Measurements from ENCODE around the gene FGL2.
A peak's percentile ranks its signal among the peaks of the same experiment; 100 is the strongest.
"Not testable (repeated sequence)": the region's sequence is repeated elsewhere in the genome, so short reads cannot be mapped to it uniquely, and the experiment has no call there.

FGL2 gene, protein sequence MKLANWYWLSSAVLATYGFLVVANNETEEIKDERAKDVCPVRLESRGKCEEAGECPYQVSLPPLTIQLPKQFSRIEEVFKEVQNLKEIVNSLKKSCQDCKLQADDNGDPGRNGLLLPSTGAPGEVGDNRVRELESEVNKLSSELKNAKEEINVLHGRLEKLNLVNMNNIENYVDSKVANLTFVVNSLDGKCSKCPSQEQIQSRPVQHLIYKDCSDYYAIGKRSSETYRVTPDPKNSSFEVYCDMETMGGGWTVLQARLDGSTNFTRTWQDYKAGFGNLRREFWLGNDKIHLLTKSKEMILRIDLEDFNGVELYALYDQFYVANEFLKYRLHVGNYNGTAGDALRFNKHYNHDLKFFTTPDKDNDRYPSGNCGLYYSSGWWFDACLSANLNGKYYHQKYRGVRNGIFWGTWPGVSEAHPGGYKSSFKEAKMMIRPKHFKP

DNA sequence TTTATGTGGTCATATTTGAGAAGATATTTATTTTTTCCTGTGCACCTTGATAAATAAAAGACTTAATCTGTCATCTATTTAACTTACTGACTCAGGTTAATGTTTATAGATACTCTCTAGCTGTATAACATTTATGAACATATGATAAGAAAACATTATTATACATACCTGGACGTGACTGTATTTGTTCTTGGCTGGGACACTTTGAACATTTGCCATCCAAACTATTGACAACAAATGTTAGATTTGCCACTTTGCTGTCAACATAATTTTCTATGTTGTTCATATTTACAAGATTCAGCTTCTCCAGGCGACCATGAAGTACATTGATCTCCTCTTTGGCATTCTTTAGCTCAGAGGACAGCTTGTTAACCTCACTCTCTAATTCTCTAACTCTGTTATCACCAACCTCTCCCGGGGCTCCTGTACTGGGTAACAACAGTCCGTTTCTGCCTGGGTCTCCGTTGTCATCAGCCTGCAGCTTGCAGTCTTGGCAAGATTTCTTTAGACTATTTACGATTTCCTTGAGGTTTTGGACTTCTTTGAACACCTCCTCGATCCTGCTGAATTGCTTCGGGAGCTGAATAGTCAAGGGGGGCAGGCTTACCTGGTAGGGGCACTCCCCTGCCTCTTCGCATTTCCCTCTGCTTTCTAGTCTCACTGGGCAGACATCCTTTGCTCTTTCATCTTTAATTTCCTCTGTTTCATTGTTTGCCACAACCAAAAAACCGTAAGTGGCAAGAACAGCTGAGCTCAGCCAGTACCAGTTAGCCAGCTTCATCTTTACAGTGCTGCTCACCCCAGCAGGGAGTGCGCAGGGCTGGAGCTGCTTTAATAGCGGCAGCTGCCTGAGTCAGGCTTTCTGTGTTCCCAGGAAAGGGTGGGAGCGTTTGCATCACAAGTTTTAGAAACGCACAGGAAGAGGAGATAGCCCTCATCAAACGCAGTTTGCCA lies at the start of gene FGL2:
Gene FGL2, minus strand, starts transcription at position 807 of the 954 bp plus-strand sequence. Its CDS starts 26 bp downstream, at position 781.
- peak in 1 of 2 donors; percentile 19 for DNase-seq (ENCODE audit: low read depth in 2 of 2)

DNA sequence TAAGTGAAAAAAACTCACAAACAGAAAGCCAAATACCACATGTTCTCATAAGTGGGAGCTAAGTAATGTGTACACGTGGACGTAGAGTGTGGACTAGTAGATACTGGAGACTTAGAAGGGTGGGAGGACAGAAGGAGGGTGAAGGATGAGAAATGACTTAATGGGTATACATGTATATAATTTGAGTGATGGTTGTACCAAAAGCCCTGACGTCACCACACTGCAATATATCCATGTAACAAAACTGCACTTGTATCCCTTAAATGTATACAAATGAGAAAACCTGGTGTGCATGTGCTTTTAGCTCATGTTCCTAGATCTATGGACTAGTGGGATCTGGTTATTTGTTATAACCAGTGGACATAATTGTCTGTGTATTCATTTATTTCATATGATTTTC lies 48.5 kb upstream of the FGL2 start:
- no peak for DNase-seq (ENCODE audit: low read depth in 2 of 2)

DNA sequence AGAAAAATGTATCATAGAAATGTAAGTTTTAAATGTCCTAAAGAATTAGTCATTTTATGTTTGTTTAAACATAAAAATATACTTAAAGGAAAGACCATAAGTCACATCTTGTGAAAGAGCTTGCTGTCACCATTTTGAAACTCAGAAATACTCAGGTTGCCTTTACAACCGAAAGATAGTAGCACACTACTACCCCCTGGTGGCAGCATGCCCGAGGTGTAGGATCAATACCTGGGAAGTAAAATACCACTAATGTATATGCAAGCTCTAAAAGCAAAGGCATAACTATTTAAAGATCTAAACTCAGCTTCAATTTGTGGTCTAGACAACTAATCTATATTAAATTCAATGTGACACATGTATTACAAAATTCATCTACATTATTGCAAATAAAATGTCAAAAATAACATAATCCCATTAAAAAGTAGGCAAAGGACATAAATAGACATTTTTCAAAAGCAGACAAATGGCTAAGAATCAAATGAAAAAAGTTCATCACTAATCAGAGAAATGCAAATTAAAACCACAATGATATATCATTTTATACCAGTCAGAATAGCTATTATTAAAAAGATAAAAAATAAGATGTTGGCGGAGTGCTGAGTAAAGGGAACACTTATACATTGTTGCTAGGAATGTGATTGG lies 47.7 kb upstream of the FGL2 start:
- DNase-seq (ENCODE audit: low read depth in 2 of 2): peak; percentile 78 to 85

DNA sequence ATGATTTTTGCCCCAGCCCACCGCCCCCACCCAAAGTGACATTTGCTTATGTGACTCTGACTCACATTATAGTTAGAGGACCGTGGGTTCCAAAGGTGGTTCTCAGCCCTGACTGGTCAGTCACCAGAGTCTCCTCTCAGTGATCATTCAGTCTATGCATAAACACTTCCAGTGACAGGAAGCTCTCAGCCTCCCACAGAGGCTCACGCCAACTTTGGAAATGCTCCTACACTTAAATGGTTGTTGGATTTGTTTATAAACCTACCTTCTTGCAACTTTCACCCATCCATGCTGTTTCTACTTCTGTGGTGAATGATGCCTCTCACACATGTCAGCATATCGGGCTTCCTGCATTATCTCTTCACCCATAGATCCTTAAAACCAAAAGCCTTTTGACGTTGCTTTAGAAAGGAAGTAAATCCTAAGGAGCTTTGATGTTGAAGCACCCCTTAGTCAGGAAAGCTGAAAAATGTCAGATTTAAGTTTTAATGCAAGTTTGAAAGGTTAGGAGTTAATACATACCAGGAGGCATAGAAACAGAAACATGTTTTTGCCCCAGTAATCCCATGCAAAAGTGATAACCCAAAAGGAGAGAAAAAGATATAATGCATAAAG lies 46.5 kb upstream of the FGL2 start:
- DNase-seq (ENCODE audit: low read depth in 2 of 2): no peak

DNA sequence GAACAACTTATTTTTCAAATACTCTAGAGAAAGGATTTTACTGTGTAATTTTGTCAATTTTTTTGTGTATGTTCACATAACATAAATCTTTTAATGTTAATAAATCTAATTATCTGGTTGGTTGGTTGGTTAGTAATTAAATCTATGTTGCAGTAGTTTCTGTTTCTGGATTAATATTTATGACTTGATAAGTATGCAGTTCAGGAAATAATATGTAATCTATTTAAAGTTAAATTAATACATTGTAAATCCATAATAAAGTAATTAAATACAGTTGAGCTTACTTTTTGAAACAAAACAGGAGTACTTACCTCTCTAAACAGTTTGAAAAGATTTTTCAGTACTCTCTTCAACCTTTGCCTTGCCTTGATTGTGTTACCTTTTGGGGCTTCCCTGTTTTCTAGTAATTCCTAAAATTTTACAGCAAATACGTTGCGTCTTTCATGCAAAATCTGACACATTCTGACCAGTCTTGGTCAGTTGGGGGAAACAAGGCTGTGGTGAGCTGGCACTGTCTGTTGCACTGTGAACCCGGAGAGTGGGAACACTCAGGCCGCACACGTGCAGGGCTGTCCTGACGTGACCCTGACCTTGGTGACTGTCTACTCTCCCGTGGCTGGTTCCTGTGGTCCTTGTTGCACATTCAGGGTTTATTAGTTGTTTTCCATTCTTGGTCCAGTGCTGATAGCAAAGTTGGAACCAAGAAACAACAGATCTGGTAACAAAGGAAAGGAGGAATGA lies 45.6 kb upstream of the FGL2 start:
- DNase-seq (ENCODE audit: low read depth in 2 of 2): no peak

DNA sequence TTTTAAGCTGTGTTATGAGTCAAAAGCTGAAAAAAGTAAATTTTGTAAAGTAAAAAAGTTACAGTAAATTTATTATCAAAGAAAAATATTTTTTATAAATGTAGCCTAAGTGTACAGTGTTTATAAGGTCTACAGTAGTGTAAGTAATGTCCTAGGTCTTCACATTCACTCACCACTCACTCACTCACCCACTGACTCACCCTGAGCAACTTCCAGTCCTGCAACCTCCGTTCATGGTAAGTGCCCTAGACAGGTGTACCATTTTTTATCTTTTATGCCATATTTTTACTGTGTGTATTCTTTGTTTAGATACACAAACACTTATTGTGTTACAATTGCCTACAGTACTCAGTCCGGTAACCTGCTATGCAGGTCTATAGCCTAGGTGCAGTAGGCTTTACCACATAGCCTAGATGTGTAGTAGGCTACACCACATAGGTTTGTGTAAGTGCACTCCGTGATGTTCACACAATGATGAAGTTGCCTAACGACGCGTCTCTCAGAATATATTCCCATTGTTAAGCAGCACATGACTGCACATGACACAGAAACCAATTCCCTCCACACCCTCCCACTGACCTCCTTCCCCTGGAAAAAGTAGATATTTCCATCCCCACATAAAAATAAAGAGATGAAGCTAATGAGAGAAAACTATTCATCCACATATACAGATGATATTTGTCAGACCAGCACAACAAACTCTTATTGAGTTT lies 44.8 kb upstream of the FGL2 start:
- DNase-seq (ENCODE audit: low read depth in 2 of 2): no peak

DNA sequence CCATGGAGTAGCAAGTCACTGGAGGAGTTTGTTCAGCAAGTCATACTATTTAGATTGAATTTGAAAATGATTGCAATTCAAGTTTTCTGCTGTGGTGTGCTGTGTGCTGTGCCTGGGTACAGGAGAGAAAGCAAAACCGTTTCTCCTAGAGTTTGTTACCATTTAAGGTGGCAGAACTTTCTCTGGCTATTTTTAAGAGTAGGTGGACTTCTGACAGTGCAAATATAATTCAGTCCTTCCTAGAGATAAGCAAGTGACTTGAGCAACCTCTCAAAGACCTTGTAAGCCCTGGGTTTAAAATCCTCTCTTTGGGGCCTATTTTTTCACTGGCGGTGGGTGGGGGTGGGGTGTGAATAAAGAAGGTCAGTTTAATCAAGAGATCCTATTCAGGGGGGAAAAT lies 42.9 kb upstream of the FGL2 start:
- DNase-seq (ENCODE audit: low read depth in 2 of 2): no peak

DNA sequence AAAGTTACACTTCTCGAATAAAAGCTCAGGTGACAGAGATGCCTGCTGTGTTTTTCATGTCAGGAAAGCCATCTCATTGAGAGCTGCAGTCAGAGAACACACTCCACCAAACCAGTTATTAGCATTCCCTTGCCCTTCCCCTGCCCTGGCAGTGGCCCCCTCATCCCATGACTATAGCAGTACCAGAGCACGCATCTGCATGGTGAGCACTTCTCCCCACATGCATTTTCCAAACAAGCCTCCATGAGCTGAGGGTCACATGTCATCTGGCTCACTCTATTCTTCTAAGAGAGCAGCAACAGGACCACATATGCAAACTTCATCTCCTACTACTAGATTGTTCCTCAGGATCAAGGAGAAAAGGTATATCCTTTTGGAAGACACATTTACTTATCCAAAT lies 42.4 kb upstream of the FGL2 start:
- no peak for DNase-seq (ENCODE audit: low read depth in 2 of 2)

DNA sequence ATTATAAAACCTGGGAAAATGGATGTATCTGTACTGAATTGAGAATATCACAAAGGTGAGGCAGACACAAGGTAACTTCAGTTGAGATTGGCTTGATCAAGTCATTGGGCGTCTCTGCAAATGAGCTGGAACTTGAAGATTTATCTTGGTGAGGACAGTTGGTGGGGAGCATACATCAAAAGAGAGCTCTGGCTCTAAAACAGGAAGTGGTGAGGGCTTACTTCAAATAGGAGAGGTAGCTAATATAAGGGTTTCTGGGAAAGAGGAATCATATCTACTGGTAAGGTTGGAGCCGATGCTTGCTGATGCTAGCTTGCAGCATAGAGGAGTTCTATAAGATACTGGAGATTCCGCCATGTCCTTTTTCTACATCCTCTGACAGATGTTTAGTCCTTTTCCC lies 39.9 kb upstream of the FGL2 start:
- no peak for DNase-seq (ENCODE audit: low read depth in 2 of 2)

DNA sequence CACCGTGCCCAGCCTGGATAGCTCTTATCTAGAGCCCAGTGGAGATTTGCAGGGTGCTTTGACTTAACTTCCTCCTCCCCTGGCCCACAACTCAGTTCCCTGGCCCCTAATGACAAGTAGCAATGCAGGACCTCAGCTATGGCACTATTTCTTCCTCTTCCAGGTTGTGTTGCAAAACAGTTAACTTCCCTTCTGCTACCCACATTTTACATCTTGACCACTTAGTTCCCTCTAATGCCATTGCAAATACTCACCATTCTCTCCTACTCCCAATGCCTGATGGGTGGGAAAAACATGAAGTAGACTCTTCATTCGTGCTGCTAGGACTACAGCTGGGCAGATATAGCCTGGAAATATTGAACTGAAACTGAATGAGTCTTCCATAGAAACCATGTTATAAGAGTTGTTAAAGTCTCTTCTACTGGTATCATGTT lies 39.1 kb upstream of the FGL2 start:
- no peak for DNase-seq (ENCODE audit: low read depth in 2 of 2)

DNA sequence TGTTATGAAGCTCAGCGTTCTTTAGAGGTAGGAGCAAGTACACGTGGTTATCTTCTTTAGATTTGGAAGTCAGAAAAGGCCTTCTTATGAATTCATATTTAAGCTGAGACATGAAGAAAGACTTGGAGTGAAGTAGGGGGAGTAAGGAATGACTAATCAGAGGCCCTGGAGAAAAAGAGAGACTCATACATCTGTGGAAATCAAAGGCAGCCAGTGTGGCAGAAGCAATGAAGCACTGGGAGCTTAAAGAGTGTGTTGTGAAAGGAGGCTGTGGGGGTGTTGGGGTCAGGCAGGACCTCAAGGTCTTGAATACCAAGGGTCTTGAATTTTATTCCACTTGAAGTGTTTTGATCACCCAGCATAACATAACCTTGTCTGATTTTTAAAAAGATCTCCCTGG lies 35.7 kb upstream of the FGL2 start:
- no peak for DNase-seq (ENCODE audit: low read depth in 2 of 2)

DNA sequence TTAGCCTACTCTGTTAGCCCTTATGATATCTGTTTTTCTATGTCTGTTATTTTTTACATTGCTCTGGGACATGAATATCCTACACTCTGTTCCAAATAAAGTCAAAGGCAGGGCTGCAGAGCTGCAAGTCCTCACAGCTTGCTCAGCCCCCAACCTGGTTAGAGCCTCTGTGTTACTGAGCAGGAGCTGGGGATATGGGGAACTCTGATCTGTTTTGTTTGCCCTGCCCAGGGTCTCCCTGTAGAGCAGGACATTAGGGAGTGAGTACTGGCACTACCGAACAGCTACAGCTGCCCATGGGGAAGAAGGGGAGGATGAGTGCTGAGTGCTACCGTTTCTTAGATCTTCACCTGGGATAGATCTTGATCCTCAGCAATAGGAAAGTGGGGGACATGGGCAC lies 32.8 kb upstream of the FGL2 start:
- no peak for DNase-seq (ENCODE audit: low read depth in 2 of 2)

DNA sequence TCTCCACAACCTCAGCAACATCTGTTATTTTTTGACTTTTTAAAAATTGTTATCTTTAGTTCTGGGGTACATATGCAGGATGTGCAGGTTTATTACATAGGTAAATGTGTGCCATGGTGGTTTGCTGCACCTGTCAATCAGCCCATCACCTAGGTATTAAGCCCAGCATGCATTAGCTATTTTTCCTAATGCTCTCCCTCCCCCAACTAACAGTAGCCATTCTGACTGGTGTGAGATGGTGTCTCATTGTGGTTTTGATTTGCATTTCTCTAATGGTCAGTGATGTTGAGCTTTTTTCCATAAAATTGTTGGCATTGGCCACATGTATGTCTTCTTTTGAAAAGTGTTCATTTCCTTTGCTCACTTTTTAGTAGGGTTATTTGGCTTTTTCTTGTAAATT lies 29.2 kb upstream of the FGL2 start:
- not testable (repeated sequence) for DNase-seq (ENCODE audit: low read depth in 2 of 2)

DNA sequence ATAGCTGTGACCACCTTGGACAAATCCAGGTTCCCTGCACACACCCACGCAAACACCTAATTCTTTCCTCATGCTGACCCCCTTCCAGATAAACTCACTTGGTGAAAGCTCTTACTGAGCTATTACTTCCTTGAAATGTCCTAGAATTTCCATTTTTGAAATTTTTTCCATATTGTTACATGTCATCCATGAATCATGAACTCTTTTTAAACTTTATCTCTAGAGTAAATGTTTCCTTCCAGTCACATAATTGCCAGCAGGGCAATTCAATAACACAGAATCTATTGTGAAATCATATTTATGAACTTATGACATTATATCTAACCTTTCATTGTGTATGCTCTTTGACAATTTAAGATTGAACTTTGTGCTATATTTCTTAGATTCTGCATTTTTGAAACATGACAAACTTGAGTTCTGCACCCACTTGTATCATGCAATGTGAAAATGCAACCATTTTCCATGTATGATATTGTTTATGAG lies 26.8 kb upstream of the FGL2 start:
- no peak for DNase-seq (ENCODE audit: low read depth in 2 of 2)

DNA sequence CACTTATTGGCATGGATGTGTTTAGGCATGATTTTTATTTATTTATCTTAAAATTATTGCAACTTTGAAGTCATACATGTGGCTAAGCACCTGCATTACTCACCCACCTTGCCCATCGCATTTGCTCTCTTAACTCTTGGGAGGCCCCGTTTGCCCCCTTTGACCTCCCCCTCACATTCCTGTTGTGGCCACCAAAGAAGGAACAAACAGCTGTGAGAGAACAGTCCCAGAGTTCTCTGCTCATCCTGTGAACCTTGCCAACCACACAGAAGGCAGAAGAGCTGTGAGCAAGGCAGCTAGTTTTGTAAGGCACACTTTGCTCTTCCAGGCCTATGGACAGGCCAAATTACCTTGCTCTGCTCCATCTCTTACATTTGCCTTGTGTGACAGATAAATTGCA lies 23.6 kb upstream of the FGL2 start:
- no peak for DNase-seq (ENCODE audit: low read depth in 2 of 2)

DNA sequence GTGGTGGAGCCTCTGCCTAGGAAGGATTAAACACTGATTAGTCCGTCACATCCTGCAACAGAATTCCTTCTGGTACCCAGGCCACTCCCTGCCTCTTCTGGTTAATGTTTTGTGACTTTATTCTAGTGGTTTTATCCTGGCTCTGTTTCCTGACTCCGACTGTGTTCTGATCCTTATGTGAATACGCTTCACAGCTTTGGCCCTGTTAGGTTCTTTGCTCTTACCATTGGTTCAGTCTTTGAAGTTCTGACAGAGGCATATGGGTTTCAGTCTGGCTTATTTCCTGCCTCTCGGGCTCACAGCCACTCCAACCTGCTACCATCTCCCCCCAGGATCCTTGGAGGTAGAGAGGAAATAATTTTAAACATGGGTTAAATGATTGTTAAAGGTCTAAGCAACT lies 23.2 kb upstream of the FGL2 start:
- DNase-seq (ENCODE audit: low read depth in 2 of 2): no peak

DNA sequence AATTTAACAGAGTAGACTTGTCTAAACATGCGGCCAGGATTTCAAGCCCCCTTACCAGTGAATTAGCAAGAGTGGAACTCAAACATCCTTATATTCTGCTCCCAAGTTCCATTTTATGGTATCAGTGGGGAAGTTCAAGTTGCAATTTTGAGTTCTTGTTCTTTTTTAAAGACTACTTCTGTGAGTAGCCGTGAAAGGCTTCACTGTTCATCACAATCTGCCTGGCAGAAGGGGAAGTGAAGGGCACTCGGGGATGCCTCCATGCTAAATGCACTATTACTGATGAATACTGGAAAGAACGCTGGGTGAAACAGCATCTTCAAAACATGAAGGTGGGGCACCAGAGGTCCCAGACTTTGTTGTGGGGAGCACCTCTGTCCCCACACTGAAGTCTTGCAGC lies 22.4 kb upstream of the FGL2 start:
- DNase-seq (ENCODE audit: low read depth in 2 of 2): no peak

DNA sequence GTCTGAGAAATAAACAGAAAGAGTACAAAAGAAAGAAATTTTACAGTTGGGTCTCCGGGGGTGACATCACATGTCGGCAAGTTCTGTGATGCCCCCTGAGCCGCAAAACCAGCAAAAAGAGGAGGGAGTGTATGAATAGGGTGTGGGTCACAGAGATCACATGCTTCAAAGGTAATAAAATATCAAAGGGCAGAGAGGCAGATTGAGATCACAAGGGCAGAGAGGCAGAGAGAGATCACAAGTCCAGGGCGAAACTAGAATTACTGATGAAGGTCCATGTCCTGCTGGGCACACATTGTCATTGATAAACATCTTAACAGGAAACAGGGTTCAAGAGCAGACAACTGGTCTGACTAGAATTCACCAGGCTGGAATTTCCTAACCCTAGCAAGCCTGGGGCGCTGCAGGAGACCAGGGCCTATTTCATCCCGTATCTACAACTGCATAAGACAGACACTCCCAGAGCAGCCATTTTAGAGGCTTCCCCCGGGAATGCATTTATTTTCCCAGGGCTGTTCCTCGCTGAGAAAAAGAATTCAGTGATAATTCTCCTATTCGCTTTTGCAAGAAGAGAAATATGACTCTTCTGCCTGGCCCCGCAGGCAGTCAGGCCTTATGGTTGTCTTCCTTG lies 20.2 kb upstream of the FGL2 start:
- not testable (repeated sequence) for DNase-seq (ENCODE audit: low read depth in 2 of 2)

DNA sequence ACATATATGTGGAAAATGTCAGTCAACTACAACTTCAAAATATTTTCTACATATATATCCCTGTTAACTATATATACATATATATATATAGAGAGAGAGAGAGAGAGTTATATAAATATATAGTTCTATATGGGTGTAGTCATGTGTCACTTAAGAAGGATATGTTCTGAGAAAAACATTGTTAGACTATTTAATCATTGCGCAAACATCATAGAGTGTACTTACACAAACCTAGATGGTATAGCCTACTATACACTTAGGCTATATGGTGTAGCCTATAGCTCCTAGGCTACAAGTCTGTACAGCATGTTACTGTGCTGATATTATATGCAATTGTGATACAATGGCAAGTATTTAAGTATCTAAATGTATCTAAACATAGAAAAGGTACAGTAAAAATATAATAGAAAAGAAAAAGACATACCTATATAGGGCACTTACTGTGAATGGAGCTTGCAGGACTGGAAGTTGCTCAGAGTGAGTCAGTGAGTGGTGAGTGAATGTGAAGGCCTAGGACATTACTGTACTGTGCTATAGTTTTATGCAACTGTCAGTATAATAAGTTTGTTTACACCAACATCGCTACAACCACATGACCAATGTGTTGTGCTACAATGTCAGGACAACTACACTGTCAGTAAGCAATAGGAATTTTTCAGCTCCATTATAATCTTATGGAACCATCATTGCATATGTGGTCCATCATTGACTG lies 18.0 kb upstream of the FGL2 start:
- no peak for DNase-seq (ENCODE audit: low read depth in 2 of 2)
